Cardiac muscle cell (in vitro differentiated cells and primary cell): ENCODE data around the gene ZBTB12. TPM values are rescaled to one million over a fixed set of nuclear protein-coding genes. Genes with fewer than 3 reads are reported as not detected.
A peak's percentile ranks its signal among the peaks of the same experiment; 100 is the strongest.

ENCODE experiments used
- DNase-seq, 2 donors: peaks; one replicate each; pipeline versions ENCODE4 v3.0.0 to v3.0.0-alpha.2; 2010 to 2017; ENCODE audit warnings: low read depth in 1 of 2, low spot score in 1 of 2
- H3K27ac ChIP-seq: fragments of 200-600 bp; sonication (generic); 2 replicates; pipeline ENCODE4 v1.5.1; 2016
- H3K27me3 ChIP-seq: fragments of 200-600 bp; sonication (generic); 2 replicates; pipeline ENCODE4 v1.6.0; 2016; ENCODE audit warnings: control low read depth
- H3K36me3 ChIP-seq: fragments of 200-600 bp; sonication (generic); 2 replicates; pipeline ENCODE4 v1.5.1; 2016; ENCODE audit warnings: control low read depth
- H3K4me1 ChIP-seq: fragments of 200-600 bp; sonication (generic); 2 replicates; pipeline ENCODE4 v1.8.1; 2017; ENCODE audit warnings: low read depth, mild to moderate bottlenecking, mixed run types
- H3K4me3 ChIP-seq: fragments of 200-600 bp; sonication (generic); 2 replicates; pipeline ENCODE4 v1.5.1; 2016; ENCODE audit warnings: mild to moderate bottlenecking
- H3K9me3 ChIP-seq: fragments of 200-600 bp; sonication (generic); 2 replicates; pipeline ENCODE4 v1.5.1; 2017; ENCODE audit warnings: low read depth, mild to moderate bottlenecking, control low read depth
- CTCF ChIP-seq: IDR thresholded peaks from 2 replicates; pipeline ENCODE4 v1.5.1; 2012; ENCODE audit warnings: low read depth, mild to moderate bottlenecking, low read length
- polyA plus RNA-seq: library from polyadenylated mRNA; unstranded; fragments of >200 nt; fragmentation: Nextera tagmentation; extraction: Ambion mirVana; gene quantifications from 2 replicates; pipeline ENCODE4 v1.2.1, GENCODE V29; 2016
- total RNA-seq: library from RNA; depleted of rRNA; stranded (reverse); fragments of >200 nt; gene quantifications from 2 replicates; pipeline ENCODE4 v1.2.3, GENCODE V29; 2016

The ZBTB12 gene
- total RNA-seq (20.1 and 32.0 TPM in 2 replicates), polyA plus RNA-seq (0.62 TPM in 1 of 2 replicates, not detected in the other)

DNA sequence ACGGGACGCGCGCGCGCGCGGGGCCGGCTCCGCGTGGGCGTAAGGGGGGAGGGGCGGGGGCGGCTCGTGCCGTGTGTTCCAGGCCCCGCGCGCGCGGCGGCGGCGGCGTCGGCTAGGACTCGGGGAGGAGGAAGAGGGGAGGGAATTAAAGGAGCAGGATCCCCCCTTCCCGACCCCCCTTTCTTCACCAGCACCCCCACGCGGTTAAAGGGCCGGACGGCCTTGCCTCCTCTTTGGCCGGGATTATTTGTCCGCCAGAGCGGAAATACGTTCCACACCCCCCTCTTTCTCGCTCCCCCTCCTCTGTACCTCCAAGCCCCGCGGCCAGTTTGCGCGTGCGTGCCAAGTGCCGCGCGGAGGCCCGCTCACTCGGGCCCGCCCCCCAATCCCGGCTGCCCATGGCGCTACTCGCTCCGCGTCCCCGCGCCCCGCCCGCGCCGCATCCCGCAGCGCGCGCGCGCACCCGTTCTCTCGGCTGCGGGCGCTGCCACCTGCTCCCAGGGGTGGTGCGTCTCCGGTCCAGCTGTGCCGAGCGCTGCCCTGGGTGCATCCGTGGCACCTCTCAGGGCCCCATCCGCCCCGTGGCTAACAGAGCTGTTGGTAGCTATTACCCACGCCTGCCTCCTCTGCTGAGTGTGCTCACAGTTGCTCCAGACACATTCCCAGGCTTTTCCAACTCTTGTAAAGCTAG, at the start of gene ZBTB12:
TSS of gene ZBTB12 (minus strand) at position 134 of the 691 bp plus-strand sequence. CDS start 781 bp downstream, outside the sequence.
- H3K9me3 ChIP-seq, result no peaks in the 10 kb centered on the region
- no peaks in the 10 kb centered on the region for H3K36me3 ChIP-seq
- TF ChIP-seq CTCF, result no peak
- peak; percentile 98 for DNase-seq
- H3K27me3 ChIP-seq, result no peaks in the 10 kb centered on the region
- peak within 1 kb of the TSS; percentile 83 for H3K4me3 ChIP-seq
- H3K27ac ChIP-seq, result peak within 1 kb of the TSS; percentile 78
- peaks cover 16% of the 10 kb centered on the region for H3K4me1 ChIP-seq

GRCh38 chr6:31949926-31950548, 48.2 kb upstream of the ZBTB12 start:
- no peak overlapping the region for H3K4me3 ChIP-seq
- H3K27me3 ChIP-seq, result no peaks in the 10 kb centered on the region
- peaks cover 14% of the 10 kb centered on the region for H3K36me3 ChIP-seq
- TF ChIP-seq CTCF, result no peak
- H3K27ac ChIP-seq, result peak overlapping the region; percentile 43
- H3K4me1 ChIP-seq, result no peaks in the 10 kb centered on the region
- no peaks in the 10 kb centered on the region for H3K9me3 ChIP-seq
- no peak for DNase-seq

GRCh38 chr6:31948753-31949413, 47.0 kb upstream of the ZBTB12 start:
- Histone ChIP-seq H3K27ac (no peak overlapping the region), H3K4me3 (no peak overlapping the region), H3K4me1 (no peaks in the 10 kb centered on the region), H3K36me3 (peaks cover 8% of the 10 kb centered on the region), H3K9me3 (no peaks in the 10 kb centered on the region), H3K27me3 (no peaks in the 10 kb centered on the region)
- TF ChIP-seq CTCF, result no peak
- DNase-seq, result no peak

DNA sequence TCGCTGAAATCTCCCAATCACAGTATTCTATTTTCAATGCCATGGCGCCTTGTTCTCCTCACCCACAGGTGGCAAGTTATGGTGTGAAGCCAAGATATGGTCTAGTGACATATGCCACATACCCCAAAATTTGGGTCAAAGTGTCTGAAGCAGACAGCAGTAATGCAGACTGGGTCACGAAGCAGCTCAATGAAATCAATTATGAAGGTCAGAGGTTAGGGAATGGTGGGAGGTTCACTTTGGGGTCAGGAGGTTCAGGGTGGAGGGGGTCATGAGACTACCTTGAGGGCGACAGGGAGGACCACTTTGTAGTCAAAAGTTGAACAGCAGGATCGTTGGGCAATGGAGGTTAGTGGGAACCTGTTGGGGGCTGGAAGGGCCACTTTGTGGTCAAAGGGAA, 46.4 kb upstream of the ZBTB12 start:
- Histone ChIP-seq H3K27me3 (no peaks in the 10 kb centered on the region), H3K27ac (no peak overlapping the region), H3K4me1 (no peaks in the 10 kb centered on the region), H3K36me3 (peaks cover 8% of the 10 kb centered on the region), H3K4me3 (no peak overlapping the region), H3K9me3 (no peaks in the 10 kb centered on the region)
- no peak for DNase-seq
- TF ChIP-seq CTCF, result no peak

- Histone ChIP-seq H3K9me3 (no peaks in the 10 kb centered on the region), H3K4me1 (no peaks in the 10 kb centered on the region), H3K27ac (no peak overlapping the region), H3K36me3 (peaks cover 6% of the 10 kb centered on the region), H3K27me3 (no peaks in the 10 kb centered on the region), H3K4me3 (no peak overlapping the region)
- TF ChIP-seq CTCF, result no peak
- DNase-seq, result no peak
Measured at GRCh38 chr6:31947864-31948263, 46.0 kb upstream of the ZBTB12 start.
